ENCODE results near the gene ANTXR2. TPM values are rescaled to one million over a fixed set of nuclear protein-coding genes. Genes with fewer than 3 reads are reported as not detected.

Gene ANTXR2
- total and polyA plus RNA-seq, 2 donors (not counting 1 experiment from before 2014, with no cell fraction given), result 85.3 to 135 TPM

DNA sequence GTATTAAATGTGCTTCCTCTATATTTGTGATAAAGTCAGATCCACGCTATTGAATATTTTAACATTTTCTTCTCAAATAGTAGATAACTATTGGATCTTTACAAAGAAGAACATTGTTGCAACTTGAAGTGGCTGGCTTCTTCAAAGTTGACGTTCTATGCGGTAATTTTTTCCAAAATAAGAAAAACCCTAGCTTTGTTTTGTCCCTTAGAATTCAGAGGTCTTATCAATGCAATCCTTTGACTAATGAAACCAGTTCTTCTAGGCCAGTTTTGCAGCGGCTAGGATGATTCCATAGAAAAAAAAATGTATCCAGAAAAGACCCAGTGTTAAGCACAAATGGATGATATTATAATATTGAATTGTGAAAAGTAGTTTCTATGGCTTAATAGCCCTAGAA lies 89.6 kb downstream of the ANTXR2 start:
- H4K20me1 ChIP-seq (ENCODE audit: control insufficient read depth, extremely low read depth, insufficient read depth, low read length), result no peaks in the 10 kb centered on the region

GRCh38 chr4:79982601-79983322 lies 90.3 kb downstream of the ANTXR2 start:
- H3K79me2 ChIP-seq (ENCODE audit: control insufficient read depth, insufficient read depth, low read length), result peaks cover 16% of the 10 kb centered on the region
- no peak overlapping the region for H3K9ac ChIP-seq (ENCODE audit: insufficient read depth, low read length)
- H3K27me3 ChIP-seq (ENCODE audit: control insufficient read depth, insufficient read depth, low read length), result no peaks in the 10 kb centered on the region
- H3K9me3 ChIP-seq (ENCODE audit: control insufficient read depth, insufficient read depth, low read depth, low read length), result no peaks in the 10 kb centered on the region
- no peak for TF ChIP-seq CTCF (conservative IDR thresholded peaks at IDR 0.05 in 1 of 2, IDR thresholded peaks at IDR 0.05 in 1 of 2; ENCODE audit: low read depth in 1 of 2, low read length in 2 of 2)
- no peak for TF ChIP-seq EZH2 (IDR thresholded peaks at IDR 0.05; ENCODE audit: low read length, missing control alignments)
- H2AFZ ChIP-seq (ENCODE audit: low read length), result no peak overlapping the region
- H3K4me2 ChIP-seq (ENCODE audit: extremely low read depth, insufficient read depth, low read length), result no peak overlapping the region
- H3K36me3 ChIP-seq (ENCODE audit: control insufficient read depth, insufficient read depth, low read length), result no peaks in the 10 kb centered on the region
- H3K27ac ChIP-seq (ENCODE audit: insufficient read depth, low read length), result no peak overlapping the region
- DNase-seq (ENCODE audit: low read depth in 2 of 2), result no peak
- no peaks in the 10 kb centered on the region for H4K20me1 ChIP-seq (ENCODE audit: control insufficient read depth, extremely low read depth, insufficient read depth, low read length)
- no peaks in the 10 kb centered on the region for H3K4me1 ChIP-seq (ENCODE audit: control insufficient read depth, extremely low read depth, insufficient read depth, low read length)
- H3K4me3 ChIP-seq (replicated peaks in 1 of 4; ENCODE audit: control extremely low read depth in 1 of 4, insufficient read depth in 1 of 4, low read depth in 3 of 4, low read length in 4 of 4), result no peak overlapping the region

More for the DNA sequence above, 89.6 kb downstream of the ANTXR2 start:
- H2AFZ ChIP-seq (ENCODE audit: low read length), result no peak overlapping the region
- H3K4me3 ChIP-seq (replicated peaks in 1 of 4; ENCODE audit: control extremely low read depth in 1 of 4, insufficient read depth in 1 of 4, low read depth in 3 of 4, low read length in 4 of 4), result no peak overlapping the region
- no peak overlapping the region for H3K9ac ChIP-seq (ENCODE audit: insufficient read depth, low read length)
- TF ChIP-seq CTCF (conservative IDR thresholded peaks at IDR 0.05 in 1 of 2, IDR thresholded peaks at IDR 0.05 in 1 of 2; ENCODE audit: low read depth in 1 of 2, low read length in 2 of 2), result no peak
- TF ChIP-seq EZH2 (IDR thresholded peaks at IDR 0.05; ENCODE audit: low read length, missing control alignments), result no peak
- no peaks in the 10 kb centered on the region for H3K27me3 ChIP-seq (ENCODE audit: control insufficient read depth, insufficient read depth, low read length)
- DNase-seq (ENCODE audit: low read depth in 2 of 2), result no peak
- H3K9me3 ChIP-seq (ENCODE audit: control insufficient read depth, insufficient read depth, low read depth, low read length), result no peaks in the 10 kb centered on the region
- H3K4me2 ChIP-seq (ENCODE audit: extremely low read depth, insufficient read depth, low read length), result no peak overlapping the region
- H3K36me3 ChIP-seq (ENCODE audit: control insufficient read depth, insufficient read depth, low read length), result no peaks in the 10 kb centered on the region
- H3K79me2 ChIP-seq (ENCODE audit: control insufficient read depth, insufficient read depth, low read length), result peaks cover 18% of the 10 kb centered on the region
- H3K4me1 ChIP-seq (ENCODE audit: control insufficient read depth, extremely low read depth, insufficient read depth, low read length), result no peaks in the 10 kb centered on the region
- no peak overlapping the region for H3K27ac ChIP-seq (ENCODE audit: insufficient read depth, low read length)

GRCh38 chr4:79980448-79980847 lies 92.6 kb downstream of the ANTXR2 start:
- Histone ChIP-seq H3K9me3 (ENCODE audit: control insufficient read depth, insufficient read depth, low read depth, low read length) (no peaks in the 10 kb centered on the region), H4K20me1 (ENCODE audit: control insufficient read depth, extremely low read depth, insufficient read depth, low read length) (no peaks in the 10 kb centered on the region), H3K4me1 (ENCODE audit: control insufficient read depth, extremely low read depth, insufficient read depth, low read length) (no peaks in the 10 kb centered on the region), H3K4me2 (ENCODE audit: extremely low read depth, insufficient read depth, low read length) (no peak overlapping the region), H2AFZ (ENCODE audit: low read length) (no peak overlapping the region), H3K27me3 (ENCODE audit: control insufficient read depth, insufficient read depth, low read length) (no peaks in the 10 kb centered on the region), H3K27ac (ENCODE audit: insufficient read depth, low read length) (no peak overlapping the region), H3K4me3 (replicated peaks in 1 of 4; ENCODE audit: control extremely low read depth in 1 of 4, insufficient read depth in 1 of 4, low read depth in 3 of 4, low read length in 4 of 4) (no peak overlapping the region), H3K9ac (ENCODE audit: insufficient read depth, low read length) (no peak overlapping the region), H3K79me2 (ENCODE audit: control insufficient read depth, insufficient read depth, low read length) (peaks cover 2% of the 10 kb centered on the region), H3K36me3 (ENCODE audit: control insufficient read depth, insufficient read depth, low read length) (peaks cover 2% of the 10 kb centered on the region)
- TF ChIP-seq EZH2 (IDR thresholded peaks at IDR 0.05; ENCODE audit: low read length, missing control alignments) (no peak), CTCF (conservative IDR thresholded peaks at IDR 0.05 in 1 of 2, IDR thresholded peaks at IDR 0.05 in 1 of 2; ENCODE audit: low read depth in 1 of 2, low read length in 2 of 2) (no peak)
- no peak for DNase-seq (ENCODE audit: low read depth in 2 of 2)

All from fibroblast of lung (primary cell).